Subcutaneous abdominal adipose tissue (tissue), 5 donors: Measurements from ENCODE around the gene EFS.
"Not testable (repeated sequence)": the region's sequence is repeated elsewhere in the genome, so short reads cannot be mapped to it uniquely, and the experiment has no call there.

Experiments
- H3K27ac ChIP-seq: one replicate; pipeline ENCODE4 v1.7.0; 2013; ENCODE audit warnings: low read depth, mild to moderate bottlenecking, inconsistent platforms, low read length, moderate library complexity
- H3K27me3 ChIP-seq, 5 donors: one replicate each; pipeline ENCODE4 v1.7.0; 2013; ENCODE audit warnings: low read length in 5 of 5, inconsistent platforms in 1 of 5; ENCODE audit not compliant: control insufficient read depth in 5 of 5, insufficient read depth in 4 of 5
- H3K36me3 ChIP-seq, 5 donors: one replicate each; pipeline ENCODE4 v1.7.0; 2013; ENCODE audit warnings: low read length in 5 of 5; ENCODE audit not compliant: control insufficient read depth in 5 of 5, insufficient read depth in 5 of 5
- H3K4me1 ChIP-seq, 5 donors: one replicate each; pipeline ENCODE4 v1.7.0; 2013; ENCODE audit warnings: low read length in 5 of 5, mild to moderate bottlenecking in 3 of 5, moderate library complexity in 1 of 5; ENCODE audit not compliant: control insufficient read depth in 5 of 5, insufficient read depth in 5 of 5
- H3K4me3 ChIP-seq, 5 donors: one replicate each; pipeline ENCODE4 v1.7.0; 2013; ENCODE audit warnings: low read length in 5 of 5, low read depth in 1 of 5
- H3K9ac ChIP-seq, 5 donors: one replicate each; pipeline ENCODE4 v1.7.0; 2013; ENCODE audit warnings: low read length in 5 of 5, mild to moderate bottlenecking in 4 of 5, moderate library complexity in 3 of 5
- H3K9me3 ChIP-seq, 5 donors: one replicate each; pipeline ENCODE4 v1.7.0; 2013; ENCODE audit warnings: low read length in 5 of 5; ENCODE audit not compliant: control insufficient read depth in 5 of 5
- donor health status: healthy.
- donor health status: healthy.
- donor health status: healthy.
- donor health status: healthy.
- donor health status: healthy.

The EFS gene

DNA sequence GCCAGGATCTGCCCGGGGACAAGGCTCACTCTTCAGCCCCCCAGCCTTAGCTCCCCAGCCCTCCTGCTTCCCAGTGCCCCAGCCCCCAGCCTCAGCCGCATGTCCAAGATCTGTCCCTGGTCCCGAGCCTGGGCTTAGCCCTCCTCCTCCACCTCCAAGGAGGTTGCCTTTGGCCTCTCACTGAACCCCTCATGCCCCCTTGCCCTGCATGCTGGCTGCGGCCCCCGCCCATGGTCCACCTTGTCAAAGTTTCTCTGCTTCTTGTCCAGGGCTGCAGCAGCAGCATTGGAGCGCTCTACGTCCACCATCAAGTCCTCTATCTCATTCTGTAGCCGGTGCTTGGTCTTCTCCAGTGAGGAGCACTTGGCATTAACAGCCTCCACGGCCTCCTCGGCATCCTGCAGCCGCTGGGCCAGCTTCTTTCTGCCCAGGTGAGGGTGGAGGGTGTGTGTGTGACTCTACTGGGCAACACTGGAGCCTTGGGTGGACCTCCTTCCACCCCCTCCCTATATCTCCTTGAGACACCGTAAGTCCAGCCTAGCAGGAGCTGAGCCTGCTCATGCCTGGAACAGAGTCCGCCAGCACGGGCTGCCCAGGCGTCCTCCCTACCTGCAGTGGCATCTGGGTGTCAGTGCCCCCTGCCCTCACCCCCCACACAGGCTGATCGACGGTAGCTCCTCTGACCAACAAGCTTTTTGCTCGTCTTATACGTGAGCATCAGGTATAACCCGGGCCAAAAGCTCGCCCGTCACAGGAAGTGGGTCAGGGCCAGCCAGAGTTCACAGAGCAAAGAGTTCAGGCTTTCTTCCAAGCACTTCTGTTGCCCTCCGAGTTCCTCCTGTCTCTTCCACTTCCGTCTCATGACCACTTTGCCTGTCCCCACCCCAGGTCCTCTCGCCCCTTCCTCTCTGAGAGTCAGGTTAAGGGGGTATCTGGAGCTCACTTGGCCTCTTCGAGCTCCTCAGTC, 23.2 kb upstream of the EFS start:
- no peaks in the 10 kb centered on the region for H3K36me3 ChIP-seq
- no peak overlapping the region for H3K4me3 ChIP-seq
- H3K9ac ChIP-seq = no peak overlapping the region
- no peaks in the 10 kb centered on the region for H3K4me1 ChIP-seq
- H3K27ac ChIP-seq = no peak overlapping the region
- H3K27me3 ChIP-seq = peaks cover 0 to 13% (median 5%) of the 10 kb centered on the region in 5 donors
- no peaks in the 10 kb centered on the region for H3K9me3 ChIP-seq

GRCh38 chr14:23386999-23387398, 22.0 kb upstream of the EFS start:
- Histone ChIP-seq H3K4me1 (no peaks in the 10 kb centered on the region), H3K27me3 (peaks cover 5 to 17% (median 8%) of the 10 kb centered on the region in 5 donors), H3K9ac (no peak overlapping the region), H3K9me3 (no peaks in the 10 kb centered on the region), H3K27ac (no peak overlapping the region), H3K36me3 (no peaks in the 10 kb centered on the region), H3K4me3 (no peak overlapping the region)

- not testable (repeated sequence) for H3K27ac ChIP-seq, H3K4me1 ChIP-seq, H3K9ac ChIP-seq, H3K4me3 ChIP-seq, H3K36me3 ChIP-seq, H3K9me3 ChIP-seq
- peaks cover 8 to 19% (median 15%) of the 10 kb centered on the region in 5 donors for H3K27me3 ChIP-seq
These were observed 21.3 kb upstream of the EFS start for GRCh38 chr14:23386266-23386657.

DNA sequence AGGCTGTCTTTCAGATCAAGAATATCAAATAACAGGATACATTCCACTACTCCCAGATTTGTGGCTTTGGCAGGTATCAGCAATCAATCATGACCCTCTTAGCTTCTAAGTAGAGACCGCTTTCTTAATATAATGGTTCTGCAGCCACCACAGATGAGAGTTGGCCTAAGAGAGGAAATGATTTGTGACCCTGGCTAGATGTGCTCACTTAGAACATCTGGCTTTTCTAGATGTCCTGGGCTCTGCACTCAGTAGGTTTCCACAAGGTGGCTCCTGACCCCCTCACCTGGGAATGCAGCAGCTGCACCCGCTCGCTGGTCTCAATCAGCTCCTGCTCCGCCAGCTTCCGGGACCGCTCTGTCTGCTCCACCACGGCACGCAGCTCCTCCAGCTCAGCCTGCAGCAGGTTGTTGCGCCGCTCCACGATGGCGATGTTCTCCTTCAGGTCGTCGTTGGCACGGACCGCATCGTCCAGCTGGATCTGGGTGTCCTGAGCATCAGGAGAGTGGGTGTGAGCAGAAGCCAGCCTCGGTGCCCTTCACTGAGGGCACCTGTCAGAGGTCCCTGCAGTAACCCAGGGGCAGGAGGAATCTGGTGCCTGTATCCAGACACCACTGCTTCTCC, 20.8 kb upstream of the EFS start:
- Histone ChIP-seq H3K36me3 (no peaks in the 10 kb centered on the region), H3K4me1 (no peaks in the 10 kb centered on the region), H3K27me3 (peaks cover 13 to 24% (median 17%) of the 10 kb centered on the region in 5 donors), H3K4me3 (no peak overlapping the region), H3K9me3 (no peaks in the 10 kb centered on the region), H3K9ac (no peak overlapping the region), H3K27ac (no peak overlapping the region)

GRCh38 chr14:23385244-23385641, 20.3 kb upstream of the EFS start:
- Histone ChIP-seq H3K4me3 (no peak overlapping the region), H3K27me3 (peaks cover 17 to 28% (median 21%) of the 10 kb centered on the region in 5 donors), H3K36me3 (no peaks in the 10 kb centered on the region), H3K9me3 (no peaks in the 10 kb centered on the region), H3K9ac (no peak overlapping the region), H3K4me1 (no peaks in the 10 kb centered on the region), H3K27ac (no peak overlapping the region)

GRCh38 chr14:23384364-23385080, 19.6 kb upstream of the EFS start:
- Histone ChIP-seq H3K9me3 (no peaks in the 10 kb centered on the region), H3K27me3 (peaks cover 19 to 30% (median 24%) of the 10 kb centered on the region in 5 donors), H3K36me3 (no peaks in the 10 kb centered on the region), H3K9ac (no peak overlapping the region), H3K4me3 (no peak overlapping the region), H3K4me1 (no peaks in the 10 kb centered on the region), H3K27ac (no peak overlapping the region)

DNA sequence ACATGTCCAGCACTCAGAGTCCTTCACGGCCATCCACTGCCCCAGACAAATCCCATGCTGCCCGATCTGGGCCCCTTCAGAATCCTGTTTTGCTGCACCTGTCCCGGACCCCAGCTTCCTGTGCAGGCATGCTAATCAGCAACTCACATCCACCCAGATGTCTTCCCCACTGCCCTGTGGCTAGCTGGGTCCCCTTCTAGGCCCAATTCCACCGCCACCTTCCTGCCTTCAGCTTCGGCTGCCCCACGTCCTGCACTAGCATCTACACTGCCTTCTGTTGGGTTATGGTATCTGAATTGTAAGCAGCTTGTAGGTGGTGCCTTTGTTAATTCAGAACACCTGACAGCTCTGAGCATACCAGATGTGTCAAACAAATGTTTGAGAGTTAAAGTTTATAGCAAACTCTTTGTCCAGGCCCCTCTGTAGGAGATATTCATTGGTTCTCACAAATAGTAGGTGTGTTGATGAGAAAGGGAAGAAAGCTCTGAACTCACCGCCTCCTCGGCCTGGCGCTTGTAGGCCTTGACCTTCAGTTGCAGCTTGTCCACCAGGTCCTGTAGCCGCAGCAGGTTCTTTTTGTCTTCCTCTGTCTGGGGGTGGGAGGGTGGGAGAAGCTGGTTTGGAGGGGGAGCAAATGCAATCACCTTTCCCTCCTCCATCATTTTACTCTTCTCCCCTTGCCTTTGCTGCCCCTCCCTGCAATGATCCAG, 17.9 kb upstream of the EFS start:
- H3K4me3 ChIP-seq = no peak overlapping the region
- no peaks in the 10 kb centered on the region for H3K36me3 ChIP-seq

GRCh38 chr14:23382276-23382675, 17.3 kb upstream of the EFS start:
- Histone ChIP-seq H3K4me1 (no peaks in the 10 kb centered on the region), H3K4me3 (no peak overlapping the region), H3K36me3 (no peaks in the 10 kb centered on the region), H3K27me3 (peaks cover 19 to 34% (median 25%) of the 10 kb centered on the region in 5 donors), H3K9me3 (no peaks in the 10 kb centered on the region), H3K9ac (no peak overlapping the region), H3K27ac (no peak overlapping the region)

More for the DNA sequence above, 17.9 kb upstream of the EFS start:
- Histone ChIP-seq H3K27ac (no peak overlapping the region), H3K9me3 (no peaks in the 10 kb centered on the region), H3K4me1 (no peaks in the 10 kb centered on the region), H3K27me3 (peaks cover 19 to 30% (median 24%) of the 10 kb centered on the region in 5 donors), H3K9ac (no peak overlapping the region)

DNA sequence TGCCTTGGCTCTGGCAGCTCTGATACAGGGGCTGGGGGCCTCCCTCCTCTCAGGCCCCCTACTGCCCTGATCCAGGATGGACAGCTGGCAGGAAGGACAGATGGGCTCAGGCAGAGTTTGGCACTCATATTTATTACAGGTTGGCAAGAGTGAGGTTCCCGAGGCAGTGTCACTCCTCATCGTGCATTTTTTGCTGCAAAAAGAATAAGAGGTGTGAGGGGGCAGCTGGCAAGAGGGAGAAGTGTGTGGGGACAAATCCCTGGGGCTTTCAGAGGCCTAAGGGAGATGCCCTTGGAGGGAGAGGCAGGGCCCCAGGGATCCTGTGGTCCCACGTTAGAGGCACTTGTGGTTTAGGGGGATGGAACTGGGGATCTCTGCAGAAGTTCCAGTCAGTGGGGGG, 16.9 kb upstream of the EFS start:
- Histone ChIP-seq H3K4me3 (no peak overlapping the region), H3K36me3 (no peaks in the 10 kb centered on the region), H3K9ac (no peak overlapping the region), H3K27ac (no peak overlapping the region), H3K9me3 (no peaks in the 10 kb centered on the region), H3K4me1 (peaks cover 0 to under 1% (median 0%) of the 10 kb centered on the region in 5 donors), H3K27me3 (peaks cover 20 to 36% (median 28%) of the 10 kb centered on the region in 5 donors)
